HG02884 (cell line): ENCODE results near the gene CCDC24.

Experiments
- ATAC-seq: cut with Tn5 transposase; IDR thresholded peaks from one replicate; pipeline ENCODE4 v1.9.1; 2021; ENCODE audit warnings: mild to moderate bottlenecking, moderate library complexity; ENCODE audit not compliant: unreplicated experiment

The CCDC24 gene

GRCh38 chr1:43980255-43981134 is 10.9 kb upstream of the CCDC24 start:
- no peak for ATAC-seq

- ATAC-seq: no peak
Measured at GRCh38 chr1:43981135-43981491, 10.3 kb upstream of the CCDC24 start.

- ATAC-seq: no peak
Measured at GRCh38 chr1:43981636-43982035, 9.8 kb upstream of the CCDC24 start.

GRCh38 chr1:43982241-43982640 is 9.2 kb upstream of the CCDC24 start:
- no peak for ATAC-seq

GRCh38 chr1:43982808-43983207 is 8.6 kb upstream of the CCDC24 start:
- ATAC-seq: no peak

GRCh38 chr1:43983253-43983899 is 8.0 kb upstream of the CCDC24 start:
- ATAC-seq: no peak

- ATAC-seq: no peak
Measured at GRCh38 chr1:43984855-43985254, 6.5 kb upstream of the CCDC24 start.

GRCh38 chr1:43985984-43986595 is 5.3 kb upstream of the CCDC24 start:
- no peak for ATAC-seq

- ATAC-seq: no peak
Measured at GRCh38 chr1:43986712-43987111, 4.7 kb upstream of the CCDC24 start.

GRCh38 chr1:43987159-43987902 is 4.1 kb upstream of the CCDC24 start:
- ATAC-seq: no peak

- ATAC-seq: no peak
Measured at GRCh38 chr1:43990271-43991199, 864 bp upstream of the CCDC24 start.

GRCh38 chr1:43991200-43991475 is 261 bp upstream of the CCDC24 start:
- ATAC-seq: no peak

GRCh38 chr1:43992232-43992995 is 1.0 kb downstream of the CCDC24 start:
- no peak for ATAC-seq

- no peak for ATAC-seq
Measured at GRCh38 chr1:43993206-43993914, 2.0 kb downstream of the CCDC24 start.

GRCh38 chr1:43994071-43994470 is 2.7 kb downstream of the CCDC24 start:
- ATAC-seq: no peak

- no peak for ATAC-seq
Measured at GRCh38 chr1:43994794-43995790, 3.7 kb downstream of the CCDC24 start.

GRCh38 chr1:43995984-43996732 is 4.8 kb downstream of the CCDC24 start:
- no peak for ATAC-seq
